ENCODE measurements around the gene RPAP2.
"Not testable (repeated sequence)": the region's sequence is repeated elsewhere in the genome, so short reads cannot be mapped to it uniquely, and the experiment has no call there.

The RPAP2 gene

DNA sequence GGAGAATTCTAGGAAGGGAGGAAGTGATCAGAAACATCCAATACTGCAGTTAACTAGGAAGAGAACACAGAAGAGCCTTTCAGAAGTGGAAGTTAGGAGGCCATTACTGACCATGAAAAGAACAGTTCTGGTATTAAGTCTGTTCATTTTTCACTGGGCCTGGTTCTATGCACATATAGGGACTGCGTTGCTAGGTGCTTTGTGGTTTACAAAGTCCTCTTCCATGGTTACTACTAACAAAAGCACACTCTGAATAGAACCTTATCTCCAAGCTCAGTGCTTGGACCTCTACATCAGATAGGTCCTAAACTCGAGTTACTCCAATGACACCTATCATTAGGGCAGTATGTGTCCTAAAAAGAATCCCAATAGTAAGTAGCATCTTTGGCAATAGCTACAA lies 75.4 kb downstream of the RPAP2 start:
- no peak overlapping the region for H3K9ac ChIP-seq (ENCODE audit: low read length in 2 of 2)
- H3K9me3 ChIP-seq (ENCODE audit: control insufficient read depth in 2 of 2, low read length in 2 of 2) = no peaks in the 10 kb centered on the region
- H3K36me3 ChIP-seq (ENCODE audit: control insufficient read depth in 2 of 2, insufficient read depth in 2 of 2, low read length in 2 of 2) = peaks cover 0 to 2% of the 10 kb centered on the region in 2 donors
- no peaks in the 10 kb centered on the region for H3K27me3 ChIP-seq (ENCODE audit: control insufficient read depth in 1 of 2, insufficient read depth in 2 of 2, low read length in 2 of 2)
- H3K4me1 ChIP-seq (ENCODE audit: control insufficient read depth, insufficient read depth, low read length) = no peaks in the 10 kb centered on the region
- H3K27ac ChIP-seq (ENCODE audit: low read length) = no peak overlapping the region
- no peak overlapping the region for H3K4me3 ChIP-seq (ENCODE audit: low read length in 2 of 2)

DNA sequence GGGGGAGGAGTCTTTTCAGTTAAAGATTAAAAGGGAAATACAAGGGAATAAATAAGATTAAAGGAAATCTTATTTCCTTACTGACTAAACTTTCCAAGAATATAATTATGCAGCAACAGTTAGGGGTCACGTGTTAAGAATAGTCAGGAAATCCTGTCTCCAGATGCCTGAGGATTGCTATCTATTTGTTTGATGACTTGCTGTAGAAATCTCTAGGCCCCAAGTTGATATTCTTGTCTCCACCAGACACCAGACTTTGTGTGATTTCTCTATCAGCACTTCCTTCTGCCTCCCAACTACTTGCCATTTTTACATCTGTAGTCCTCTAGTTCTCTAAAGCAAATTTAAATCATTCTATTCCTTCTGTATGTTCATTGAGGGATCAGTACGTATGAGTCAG lies 77.5 kb downstream of the RPAP2 start:
- peaks cover 5 to 8% of the 10 kb centered on the region in 2 donors for H3K36me3 ChIP-seq (ENCODE audit: control insufficient read depth in 2 of 2, insufficient read depth in 2 of 2, low read length in 2 of 2)
- no peak overlapping the region for H3K4me3 ChIP-seq (ENCODE audit: low read length in 2 of 2)
- H3K4me1 ChIP-seq (ENCODE audit: control insufficient read depth, insufficient read depth, low read length) = no peaks in the 10 kb centered on the region
- H3K27me3 ChIP-seq (ENCODE audit: control insufficient read depth in 1 of 2, insufficient read depth in 2 of 2, low read length in 2 of 2) = no peaks in the 10 kb centered on the region
- no peaks in the 10 kb centered on the region for H3K9me3 ChIP-seq (ENCODE audit: control insufficient read depth in 2 of 2, low read length in 2 of 2)
- no peak overlapping the region for H3K9ac ChIP-seq (ENCODE audit: low read length in 2 of 2)
- no peak overlapping the region for H3K27ac ChIP-seq (ENCODE audit: low read length)

DNA sequence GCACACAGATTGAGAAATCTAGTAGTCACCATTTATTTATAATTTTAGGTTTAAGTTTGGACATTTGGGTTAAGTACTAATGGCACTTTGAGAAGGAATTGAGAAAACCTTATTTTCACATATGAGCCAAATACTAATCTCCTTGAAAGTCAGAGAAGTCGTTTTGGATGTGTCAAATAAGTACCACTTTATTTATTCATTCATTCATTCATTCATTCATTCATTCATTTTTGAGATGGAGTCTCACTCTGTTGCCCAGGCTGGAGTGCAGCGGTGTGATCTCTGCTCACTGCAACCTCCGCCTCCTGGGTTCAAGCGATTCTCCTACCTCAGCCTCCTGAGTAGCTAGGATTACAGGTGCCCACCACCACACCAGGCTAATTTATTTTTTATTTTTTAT lies 79.1 kb downstream of the RPAP2 start:
- H3K4me1 ChIP-seq (ENCODE audit: control insufficient read depth, insufficient read depth, low read length); H3K4me3 ChIP-seq (ENCODE audit: low read length in 2 of 2); H3K27me3 ChIP-seq (ENCODE audit: control insufficient read depth in 1 of 2, insufficient read depth in 2 of 2, low read length in 2 of 2); H3K9ac ChIP-seq (ENCODE audit: low read length in 2 of 2); H3K27ac ChIP-seq (ENCODE audit: low read length); H3K9me3 ChIP-seq (ENCODE audit: control insufficient read depth in 2 of 2, low read length in 2 of 2); H3K36me3 ChIP-seq (ENCODE audit: control insufficient read depth in 2 of 2, insufficient read depth in 2 of 2, low read length in 2 of 2): not testable (repeated sequence)

DNA sequence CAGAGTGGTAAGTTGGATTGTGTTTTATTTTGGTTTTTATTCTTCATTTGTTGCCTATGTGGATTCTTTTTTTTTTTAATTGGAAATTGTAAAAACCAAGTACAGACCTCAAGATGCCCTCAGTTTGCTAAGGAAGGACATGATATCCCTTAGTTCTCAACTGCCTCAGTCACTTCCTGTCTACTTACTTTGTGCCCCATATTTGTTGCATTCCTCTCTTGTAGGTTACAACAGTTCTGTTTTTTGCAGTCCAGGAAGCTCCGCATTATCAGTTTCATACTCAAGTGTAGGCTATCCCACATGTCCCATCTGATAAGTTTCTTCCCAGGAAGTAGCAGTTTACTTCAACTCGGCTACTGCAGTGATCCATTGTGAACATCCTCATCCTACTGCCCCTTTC lies 82.0 kb downstream of the RPAP2 start:
- no peak overlapping the region for H3K27ac ChIP-seq (ENCODE audit: low read length)
- no peak overlapping the region for H3K4me3 ChIP-seq (ENCODE audit: low read length in 2 of 2)
- H3K9ac ChIP-seq (ENCODE audit: low read length in 2 of 2) = no peak overlapping the region
- H3K4me1 ChIP-seq (ENCODE audit: control insufficient read depth, insufficient read depth, low read length) = no peaks in the 10 kb centered on the region
- peaks cover 2% of the 10 kb centered on the region in 2 donors for H3K9me3 ChIP-seq (ENCODE audit: control insufficient read depth in 2 of 2, low read length in 2 of 2)
- peaks cover 9 to 14% of the 10 kb centered on the region in 2 donors for H3K36me3 ChIP-seq (ENCODE audit: control insufficient read depth in 2 of 2, insufficient read depth in 2 of 2, low read length in 2 of 2)
- no peaks in the 10 kb centered on the region for H3K27me3 ChIP-seq (ENCODE audit: control insufficient read depth in 1 of 2, insufficient read depth in 2 of 2, low read length in 2 of 2)

DNA sequence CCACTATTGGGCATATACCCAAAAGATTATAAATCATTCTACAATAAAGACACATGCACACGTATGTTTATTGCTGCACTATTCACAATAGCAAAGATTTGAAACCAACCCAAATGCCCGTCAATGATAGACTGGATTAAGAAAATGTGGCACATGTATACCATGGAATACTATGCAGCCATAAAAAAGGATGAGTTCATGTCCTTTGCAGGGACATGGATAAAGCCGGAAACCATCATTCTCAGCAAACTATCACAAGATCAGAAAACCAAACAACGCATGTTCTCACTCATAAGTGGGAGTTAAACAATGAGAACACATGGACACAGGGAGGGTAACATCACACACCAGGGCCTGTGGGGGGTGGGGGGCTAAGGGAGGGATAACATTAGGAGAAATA lies 95.1 kb downstream of the RPAP2 start:
- H3K36me3 ChIP-seq (ENCODE audit: control insufficient read depth in 2 of 2, insufficient read depth in 2 of 2, low read length in 2 of 2); H3K9me3 ChIP-seq (ENCODE audit: control insufficient read depth in 2 of 2, low read length in 2 of 2): not testable (repeated sequence)

DNA sequence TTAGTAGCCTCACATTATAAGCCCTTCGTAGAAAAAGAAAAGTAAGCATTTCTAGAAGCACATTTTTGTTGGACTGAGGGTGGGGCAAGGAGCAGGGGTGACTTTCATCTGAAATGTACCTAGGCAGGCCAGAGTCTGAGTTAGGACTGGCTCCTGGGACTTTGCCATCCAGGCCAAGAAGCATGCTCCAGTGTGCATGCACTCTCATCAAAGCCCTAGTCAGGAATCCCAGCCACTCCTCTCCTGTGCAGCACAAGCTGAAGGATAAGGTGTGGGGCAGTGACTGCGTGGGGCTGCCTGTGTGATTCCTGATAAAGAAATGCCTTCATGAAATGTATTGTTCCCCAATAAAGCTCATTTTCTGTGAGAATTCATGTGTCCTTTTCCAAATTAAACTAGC lies 99.7 kb downstream of the RPAP2 start:
- no peaks in the 10 kb centered on the region for H3K4me1 ChIP-seq (ENCODE audit: control insufficient read depth, insufficient read depth, low read length)
- H3K9me3 ChIP-seq (ENCODE audit: control insufficient read depth in 2 of 2, low read length in 2 of 2) = peaks cover 0 to 11% of the 10 kb centered on the region in 2 donors
- H3K27ac ChIP-seq (ENCODE audit: low read length) = no peak overlapping the region
- no peak overlapping the region for H3K4me3 ChIP-seq (ENCODE audit: low read length in 2 of 2)
- H3K36me3 ChIP-seq (ENCODE audit: control insufficient read depth in 2 of 2, insufficient read depth in 2 of 2, low read length in 2 of 2) = no peaks in the 10 kb centered on the region
- no peaks in the 10 kb centered on the region for H3K27me3 ChIP-seq (ENCODE audit: control insufficient read depth in 1 of 2, insufficient read depth in 2 of 2, low read length in 2 of 2)
- no peak overlapping the region for H3K9ac ChIP-seq (ENCODE audit: low read length in 2 of 2)

More for the DNA sequence above, 95.1 kb downstream of the RPAP2 start:
- H3K4me1 ChIP-seq (ENCODE audit: control insufficient read depth, insufficient read depth, low read length); H3K27ac ChIP-seq (ENCODE audit: low read length); H3K9ac ChIP-seq (ENCODE audit: low read length in 2 of 2); H3K4me3 ChIP-seq (ENCODE audit: low read length in 2 of 2); H3K27me3 ChIP-seq (ENCODE audit: control insufficient read depth in 1 of 2, insufficient read depth in 2 of 2, low read length in 2 of 2): not testable (repeated sequence)

DNA sequence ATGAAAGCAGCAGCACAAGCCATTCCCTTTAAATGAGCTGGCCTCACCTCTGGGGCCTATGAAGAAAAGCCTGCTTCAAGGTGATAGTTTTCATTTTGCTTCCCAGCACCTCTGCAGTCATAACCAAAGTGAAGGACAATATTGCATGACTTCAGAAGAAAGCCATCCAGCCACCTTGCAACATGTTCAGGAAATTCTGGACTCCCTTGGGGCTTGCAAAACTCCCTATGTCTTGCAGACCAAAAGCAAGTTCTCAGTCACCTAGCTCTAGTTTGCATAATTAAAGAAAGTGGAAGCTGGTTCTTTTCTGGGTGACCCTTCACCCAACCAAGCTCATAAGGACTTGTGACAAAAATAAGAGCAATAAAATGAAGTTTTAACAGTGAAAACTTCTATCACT lies 100.2 kb downstream of the RPAP2 start:
- no peak overlapping the region for H3K27ac ChIP-seq (ENCODE audit: low read length)

DNA sequence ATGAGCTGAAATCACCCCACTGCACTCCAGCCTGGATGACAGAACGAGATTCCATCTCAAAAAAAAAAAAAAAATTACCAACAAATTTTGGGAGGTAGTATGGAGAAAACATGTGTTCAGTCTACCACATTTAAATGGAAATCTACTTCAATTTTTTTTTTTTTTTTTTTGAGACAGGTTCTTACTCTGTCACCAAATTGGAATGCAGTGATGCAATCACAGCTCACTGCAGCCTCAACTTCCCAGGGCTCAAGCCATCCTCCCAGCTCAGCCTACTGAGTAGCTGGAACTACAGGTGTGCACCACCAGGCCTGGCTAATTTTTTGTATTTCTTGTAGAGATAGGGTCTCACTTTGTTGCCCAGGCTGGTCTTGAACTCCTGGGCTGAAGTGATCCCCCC lies 105.8 kb downstream of the RPAP2 start:
- Histone ChIP-seq H3K9me3 (ENCODE audit: control insufficient read depth in 2 of 2, low read length in 2 of 2) (peaks cover 0 to 9% of the 10 kb centered on the region in 2 donors), H3K4me1 (ENCODE audit: control insufficient read depth, insufficient read depth, low read length) (no peaks in the 10 kb centered on the region), H3K4me3 (ENCODE audit: low read length in 2 of 2) (no peak overlapping the region), H3K27ac (ENCODE audit: low read length) (no peak overlapping the region), H3K27me3 (ENCODE audit: control insufficient read depth in 1 of 2, insufficient read depth in 2 of 2, low read length in 2 of 2) (no peaks in the 10 kb centered on the region), H3K9ac (ENCODE audit: low read length in 2 of 2) (no peak overlapping the region), H3K36me3 (ENCODE audit: control insufficient read depth in 2 of 2, insufficient read depth in 2 of 2, low read length in 2 of 2) (no peaks in the 10 kb centered on the region)

More for the DNA sequence above, 100.2 kb downstream of the RPAP2 start:
- Histone ChIP-seq H3K27me3 (ENCODE audit: control insufficient read depth in 1 of 2, insufficient read depth in 2 of 2, low read length in 2 of 2) (no peaks in the 10 kb centered on the region), H3K36me3 (ENCODE audit: control insufficient read depth in 2 of 2, insufficient read depth in 2 of 2, low read length in 2 of 2) (no peaks in the 10 kb centered on the region), H3K9ac (ENCODE audit: low read length in 2 of 2) (no peak overlapping the region), H3K9me3 (ENCODE audit: control insufficient read depth in 2 of 2, low read length in 2 of 2) (peaks cover 0 to 9% of the 10 kb centered on the region in 2 donors), H3K4me1 (ENCODE audit: control insufficient read depth, insufficient read depth, low read length) (no peaks in the 10 kb centered on the region), H3K4me3 (ENCODE audit: low read length in 2 of 2) (no peak overlapping the region)

DNA sequence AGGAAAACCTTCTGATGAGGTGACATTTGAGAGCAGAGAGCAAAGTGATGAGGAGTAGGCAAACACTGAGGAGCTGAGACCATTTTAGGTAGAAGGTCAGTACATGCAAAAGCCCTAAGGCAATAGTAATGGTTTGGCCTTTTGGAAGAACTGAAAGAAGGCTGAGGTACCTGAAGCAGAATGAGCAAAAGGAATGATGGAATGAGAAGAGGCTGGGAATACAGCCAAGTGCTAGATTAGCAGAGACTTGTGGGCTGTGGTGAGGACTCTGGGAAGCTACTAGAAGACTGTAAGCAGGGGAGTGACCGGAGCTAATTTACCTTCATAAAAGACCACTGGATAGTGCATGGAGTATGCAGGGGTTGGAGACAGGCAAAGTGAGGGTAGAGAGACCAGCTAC lies 110.0 kb downstream of the RPAP2 start:
- Histone ChIP-seq H3K27ac (ENCODE audit: low read length) (no peak overlapping the region), H3K4me3 (ENCODE audit: low read length in 2 of 2) (no peak overlapping the region), H3K36me3 (ENCODE audit: control insufficient read depth in 2 of 2, insufficient read depth in 2 of 2, low read length in 2 of 2) (no peaks in the 10 kb centered on the region), H3K9me3 (ENCODE audit: control insufficient read depth in 2 of 2, low read length in 2 of 2) (no peaks in the 10 kb centered on the region), H3K9ac (ENCODE audit: low read length in 2 of 2) (no peak overlapping the region), H3K27me3 (ENCODE audit: control insufficient read depth in 1 of 2, insufficient read depth in 2 of 2, low read length in 2 of 2) (no peaks in the 10 kb centered on the region), H3K4me1 (ENCODE audit: control insufficient read depth, insufficient read depth, low read length) (no peaks in the 10 kb centered on the region)

DNA sequence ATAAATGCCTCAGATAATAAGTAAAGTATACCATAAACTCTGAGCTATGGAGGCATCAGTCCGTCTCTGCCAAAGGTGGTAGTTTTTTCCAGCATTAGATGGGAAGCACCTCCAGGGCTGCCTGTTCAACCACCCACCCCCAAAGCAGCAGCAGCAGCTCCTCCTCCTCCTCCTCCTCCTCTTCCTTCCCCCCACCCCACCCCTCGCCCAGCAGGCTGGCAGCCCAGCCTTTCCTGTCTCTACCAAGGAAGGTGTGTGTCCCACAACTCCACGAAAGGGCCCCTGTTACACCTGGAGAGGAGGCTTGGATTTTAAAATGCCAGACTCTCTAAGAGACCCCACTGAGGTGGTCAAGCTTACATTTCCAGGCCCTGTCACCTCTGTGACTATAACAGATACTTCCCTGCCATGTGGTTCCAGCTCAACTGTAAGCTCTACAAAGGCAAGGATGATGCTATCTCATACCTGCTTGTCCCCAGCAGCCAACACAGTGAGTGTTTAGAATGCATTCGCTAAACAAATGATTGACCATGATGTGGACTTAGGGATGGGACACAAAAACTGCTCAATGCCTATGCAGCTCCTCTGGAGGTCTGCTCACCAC lies 111.2 kb downstream of the RPAP2 start:
- H3K4me3 ChIP-seq (ENCODE audit: low read length in 2 of 2) = no peak overlapping the region
- no peak overlapping the region for H3K9ac ChIP-seq (ENCODE audit: low read length in 2 of 2)
- H3K27me3 ChIP-seq (ENCODE audit: control insufficient read depth in 1 of 2, insufficient read depth in 2 of 2, low read length in 2 of 2) = no peaks in the 10 kb centered on the region
- H3K27ac ChIP-seq (ENCODE audit: low read length) = no peak overlapping the region
- no peaks in the 10 kb centered on the region for H3K4me1 ChIP-seq (ENCODE audit: control insufficient read depth, insufficient read depth, low read length)
- H3K36me3 ChIP-seq (ENCODE audit: control insufficient read depth in 2 of 2, insufficient read depth in 2 of 2, low read length in 2 of 2) = no peaks in the 10 kb centered on the region
- no peaks in the 10 kb centered on the region for H3K9me3 ChIP-seq (ENCODE audit: control insufficient read depth in 2 of 2, low read length in 2 of 2)

DNA sequence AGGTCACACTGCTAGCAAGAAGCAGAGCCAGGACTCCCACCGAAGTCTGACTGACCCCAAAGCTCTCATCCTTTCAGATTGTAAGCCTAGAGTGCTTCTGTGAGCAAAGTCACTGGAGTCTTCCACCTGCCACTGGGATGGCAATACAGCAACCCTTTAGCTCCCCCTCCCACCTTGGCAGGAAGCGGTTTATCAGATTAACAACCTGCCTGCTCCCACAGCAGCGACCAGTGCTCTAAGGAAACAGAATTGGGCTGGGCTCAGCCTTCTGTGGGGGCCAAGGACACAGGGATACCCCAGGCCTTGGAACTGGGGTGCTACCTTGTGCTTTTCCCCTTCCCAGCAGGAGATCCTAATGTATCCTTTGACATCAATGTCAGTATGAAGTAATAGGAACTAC lies 111.8 kb downstream of the RPAP2 start:
- Histone ChIP-seq H3K9ac (ENCODE audit: low read length in 2 of 2) (no peak overlapping the region), H3K36me3 (ENCODE audit: control insufficient read depth in 2 of 2, insufficient read depth in 2 of 2, low read length in 2 of 2) (no peaks in the 10 kb centered on the region), H3K4me3 (ENCODE audit: low read length in 2 of 2) (no peak overlapping the region), H3K9me3 (ENCODE audit: control insufficient read depth in 2 of 2, low read length in 2 of 2) (no peaks in the 10 kb centered on the region), H3K27me3 (ENCODE audit: control insufficient read depth in 1 of 2, insufficient read depth in 2 of 2, low read length in 2 of 2) (no peaks in the 10 kb centered on the region), H3K4me1 (ENCODE audit: control insufficient read depth, insufficient read depth, low read length) (no peaks in the 10 kb centered on the region), H3K27ac (ENCODE audit: low read length) (no peak overlapping the region)
